HFF-Myc (cell line): ENCODE measurements around the gene FOXRED1.

ENCODE experiments used
- DNase-seq: peaks from one replicate; pipeline ENCODE4 v3.0.0-alpha.2; 2011; ENCODE audit warnings: low read depth; ENCODE audit errors: extremely low read depth
- H3K4me3 ChIP-seq: replicated peaks from 2 replicates; pipeline ENCODE4 v1.5.1; 2011; ENCODE audit warnings: low read depth, mild to moderate bottlenecking, control low read depth, low read length
- CTCF ChIP-seq: IDR thresholded peaks from 2 replicates; pipeline ENCODE4 v1.5.1; 2012; ENCODE audit warnings: mild to moderate bottlenecking, low read depth, low read length, control low read depth; ENCODE audit errors: missing control alignments

FOXRED1 gene

GRCh38 chr11:126282361-126282735 lies 13.4 kb downstream of the FOXRED1 start:
- no peak for DNase-seq
- no peak for TF ChIP-seq CTCF
- peak overlapping the region; percentile 59 for H3K4me3 ChIP-seq

- no peak for TF ChIP-seq CTCF
- no peak for DNase-seq
- peak within 1 kb of the TSS; percentile 59 for H3K4me3 ChIP-seq
Measured at GRCh38 chr11:126282736-126283591, 14.0 kb downstream of the FOXRED1 start, which contains the start of gene TIRAP. Gene TIRAP (plus strand): TSS chr11:126283093. CDS start chr11:126290895, 7,802 bp downstream.

- peak; percentile 95 for DNase-seq
- no peak overlapping the region for H3K4me3 ChIP-seq
- no peak for TF ChIP-seq CTCF
Measured at GRCh38 chr11:126284829-126285228, 15.9 kb downstream of the FOXRED1 start.

- no peak for TF ChIP-seq CTCF
- DNase-seq = no peak
- no peak overlapping the region for H3K4me3 ChIP-seq
Measured at GRCh38 chr11:126288237-126288636, 19.3 kb downstream of the FOXRED1 start.

- no peak for TF ChIP-seq CTCF
- no peak overlapping the region for H3K4me3 ChIP-seq
- DNase-seq = no peak
Measured at GRCh38 chr11:126290887-126291286, 21.9 kb downstream of the FOXRED1 start.

DNA sequence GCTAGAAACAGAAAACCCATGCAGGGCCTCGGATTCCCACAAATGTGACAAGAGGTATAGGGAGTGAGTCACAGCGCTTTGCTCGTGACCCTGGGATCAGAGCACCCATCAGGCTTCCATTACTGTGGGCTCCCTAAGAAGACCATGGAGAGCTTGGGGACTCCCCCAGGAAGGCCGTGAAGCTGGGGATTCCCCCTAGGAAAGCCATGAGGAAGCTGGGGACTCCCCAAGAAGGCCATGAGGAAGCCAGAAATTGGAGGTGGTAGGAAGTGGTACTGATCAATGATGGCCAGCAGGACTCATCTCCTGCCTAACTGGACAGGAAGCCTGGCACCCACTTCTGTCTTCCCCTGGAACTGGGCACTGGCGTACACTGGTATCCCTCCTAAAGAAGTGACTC lies 24.8 kb downstream of the FOXRED1 start:
- no peak for DNase-seq
- no peak for TF ChIP-seq CTCF

More for the DNA sequence above, 24.8 kb downstream of the FOXRED1 start:
- H3K4me3 ChIP-seq = no peak overlapping the region
